GM13976 (cell line): ENCODE measurements around the gene RHOBTB3.
"Not testable (repeated sequence)": the region's sequence is repeated elsewhere in the genome, so short reads cannot be mapped to it uniquely, and the experiment has no call there.

Source experiments
- DNase-seq: peaks from one replicate; pipeline ENCODE4 v3.0.0; 2012; ENCODE audit warnings: low spot score
- in situ Hi-C: fragments of 300-500 bp; cut with MboI; formaldehyde crosslinking; loops from one replicate; pipeline ENCODE4 v1.12.0; 2022; ENCODE audit warnings: low sequenced_read_pairs, mixed read lengths, inconsistent platforms; ENCODE audit not compliant: unreplicated experiment
- TF ChIP-seq, protein P1 (sequence below): IDR thresholded peaks from 2 replicates; pipeline ENCODE4 v1.5.1; 2012; ENCODE audit warnings: borderline replicate concordance, mild to moderate bottlenecking; ENCODE audit not compliant: insufficient read depth; ENCODE audit errors: extremely low read depth, missing control alignments, control extremely low read depth

The RHOBTB3 gene

GRCh38 chr5:95697781-95698681 is 33.1 kb upstream of the RHOBTB3 start:
- no peak for DNase-seq
- TF ChIP-seq, protein P1, sequence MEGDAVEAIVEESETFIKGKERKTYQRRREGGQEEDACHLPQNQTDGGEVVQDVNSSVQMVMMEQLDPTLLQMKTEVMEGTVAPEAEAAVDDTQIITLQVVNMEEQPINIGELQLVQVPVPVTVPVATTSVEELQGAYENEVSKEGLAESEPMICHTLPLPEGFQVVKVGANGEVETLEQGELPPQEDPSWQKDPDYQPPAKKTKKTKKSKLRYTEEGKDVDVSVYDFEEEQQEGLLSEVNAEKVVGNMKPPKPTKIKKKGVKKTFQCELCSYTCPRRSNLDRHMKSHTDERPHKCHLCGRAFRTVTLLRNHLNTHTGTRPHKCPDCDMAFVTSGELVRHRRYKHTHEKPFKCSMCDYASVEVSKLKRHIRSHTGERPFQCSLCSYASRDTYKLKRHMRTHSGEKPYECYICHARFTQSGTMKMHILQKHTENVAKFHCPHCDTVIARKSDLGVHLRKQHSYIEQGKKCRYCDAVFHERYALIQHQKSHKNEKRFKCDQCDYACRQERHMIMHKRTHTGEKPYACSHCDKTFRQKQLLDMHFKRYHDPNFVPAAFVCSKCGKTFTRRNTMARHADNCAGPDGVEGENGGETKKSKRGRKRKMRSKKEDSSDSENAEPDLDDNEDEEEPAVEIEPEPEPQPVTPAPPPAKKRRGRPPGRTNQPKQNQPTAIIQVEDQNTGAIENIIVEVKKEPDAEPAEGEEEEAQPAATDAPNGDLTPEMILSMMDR: no peak
- in situ Hi-C loops: no loop called here

GRCh38 chr5:95699337-95699736 is 31.8 kb upstream of the RHOBTB3 start:
- DNase-seq: no peak
- in situ Hi-C loops: no loop called here
- TF ChIP-seq, protein P1: no peak

- in situ Hi-C loops: no loop called here
- TF ChIP-seq, protein P1: no peak
- DNase-seq: no peak
These were observed 30.1 kb upstream of the RHOBTB3 start for GRCh38 chr5:95701074-95701473.

GRCh38 chr5:95704150-95704549 is 27.0 kb upstream of the RHOBTB3 start:
- in situ Hi-C loops: no loop called here
- DNase-seq: no peak
- TF ChIP-seq, protein P1: no peak

GRCh38 chr5:95706196-95706595 is 24.9 kb upstream of the RHOBTB3 start:
- in situ Hi-C loops, DNase-seq: not testable (repeated sequence)

DNA sequence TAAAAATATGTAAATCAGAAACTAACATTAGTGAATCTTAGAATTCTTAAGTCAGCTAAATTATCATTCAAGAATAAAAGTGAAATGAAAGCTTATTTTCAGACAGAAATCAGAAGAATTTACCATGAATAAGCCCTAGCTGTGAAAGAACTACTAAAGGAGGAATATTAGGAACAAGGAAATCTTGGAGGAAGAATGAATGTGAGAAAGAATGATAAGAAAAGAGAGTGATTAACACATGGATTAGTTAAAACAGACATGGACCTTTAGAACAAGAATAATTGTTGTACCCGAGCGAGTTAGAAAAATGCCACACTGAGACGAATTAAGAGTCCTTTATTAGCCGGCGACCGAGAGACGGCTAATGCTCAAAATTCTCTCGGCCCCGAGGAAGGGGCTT is 24.1 kb upstream of the RHOBTB3 start:
- in situ Hi-C loops: no loop called here
- TF ChIP-seq, protein P1: no peak
- DNase-seq: no peak

DNA sequence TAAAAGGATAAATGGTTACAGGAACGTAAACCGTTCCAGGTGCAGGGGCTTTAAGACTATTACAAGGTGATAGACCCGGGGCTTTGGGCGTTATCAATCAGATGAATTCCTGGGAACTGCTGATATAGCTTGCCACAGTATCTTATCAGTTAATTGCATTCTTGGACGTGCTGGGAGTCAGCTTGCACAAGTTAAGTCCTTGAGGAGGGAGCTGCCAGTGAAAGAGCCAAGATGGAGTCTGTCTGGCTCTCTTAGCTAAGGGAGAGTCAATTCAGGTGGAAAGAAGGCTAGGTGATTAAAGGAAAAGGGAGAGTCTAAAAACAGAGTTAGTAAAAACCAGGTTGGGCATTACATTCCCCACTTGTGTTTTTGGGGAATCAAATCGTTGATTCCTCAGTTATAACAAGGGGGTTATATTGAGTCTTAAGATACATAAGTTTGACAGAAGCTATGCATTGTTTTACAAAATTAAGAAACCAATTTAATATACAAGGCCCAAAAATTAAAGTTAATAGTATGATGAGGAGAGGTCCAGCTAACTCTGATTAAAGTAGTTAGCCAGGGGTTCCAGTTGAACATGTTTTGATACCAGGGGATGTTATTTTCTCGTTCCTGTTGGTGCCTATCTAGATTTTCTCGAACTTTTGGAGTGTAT is 23.5 kb upstream of the RHOBTB3 start:
- in situ Hi-C loops, DNase-seq: not testable (repeated sequence)
